HL-60 (cell line): ENCODE data around the gene EGFLAM.

Experiments
- DNase-seq, 2 experiments: peaks; one replicate each; pipeline ENCODE4 v3.0.0-alpha.2; 2010 to 2020; ENCODE audit warnings: low read depth in 1 of 2, low spot score in 1 of 2
- H3K27ac ChIP-seq: fragments of 250-450 bp; sonication (Bioruptor Pico); replicated peaks from 2 replicates; pipeline ENCODE4 v1.5.1; 2020; ENCODE audit warnings: mild to moderate bottlenecking, moderate library complexity
- H3K27me3 ChIP-seq: fragments of 250-450 bp; sonication (Bioruptor Pico); 2 replicates; pipeline ENCODE4 v1.5.1; 2021; ENCODE audit warnings: mild to moderate bottlenecking, moderate library complexity; ENCODE audit not compliant: insufficient read depth, poor library complexity, severe bottlenecking
- H3K4me3 ChIP-seq: replicated peaks from 2 replicates; pipeline ENCODE4 v1.5.1; 2011; ENCODE audit warnings: mild to moderate bottlenecking, control low read depth, low read length; ENCODE audit not compliant: insufficient read depth
- GABPA ChIP-seq: IDR thresholded peaks from 2 replicates; pipeline ENCODE4 v1.6.1; 2012; ENCODE audit warnings: low read depth
- POLR2AphosphoS5 ChIP-seq: IDR thresholded peaks from 2 replicates; pipeline ENCODE4 v1.6.1; 2012; ENCODE audit warnings: low read depth
- SPI1 ChIP-seq: IDR thresholded peaks from 2 replicates; pipeline ENCODE4 v1.6.1; 2012; ENCODE audit warnings: low read depth, mild to moderate bottlenecking, borderline replicate concordance
- TF ChIP-seq, protein P1 (sequence below): IDR thresholded peaks from one replicate; pipeline ENCODE4 v1.5.1; 2011; ENCODE audit warnings: low read length, control low read depth, inconsistent platforms; ENCODE audit not compliant: insufficient read depth
- TF ChIP-seq, protein P2 (sequence below): IDR thresholded peaks from 2 replicates; pipeline ENCODE4 v1.6.1; 2012; ENCODE audit warnings: low read depth; ENCODE audit not compliant: insufficient replicate concordance

EGFLAM gene

DNA sequence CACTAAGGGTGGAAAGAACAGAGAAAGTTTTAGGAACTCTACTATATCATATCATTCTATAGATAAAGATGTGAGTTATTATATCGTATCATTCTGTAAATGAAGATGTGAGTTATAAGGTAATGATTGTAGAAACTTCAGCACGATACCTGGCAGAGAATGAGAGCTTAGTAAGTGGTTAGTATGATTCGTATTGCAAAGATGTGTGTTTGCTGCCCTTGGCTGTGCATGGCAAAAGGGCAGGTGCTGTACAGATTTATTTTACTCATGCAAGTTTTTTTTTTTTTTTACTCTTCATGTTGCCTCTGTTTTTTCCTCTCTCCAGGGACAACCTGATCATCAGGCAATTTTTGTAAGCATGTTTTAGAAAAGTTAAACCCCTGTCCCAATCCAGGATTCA is 83.3 kb downstream of the EGFLAM start:
- H3K27me3 ChIP-seq, result no peaks in the 10 kb centered on the region
- H3K27ac ChIP-seq, result no peak overlapping the region
- DNase-seq, result no peak
- no peak for TF ChIP-seq GABPA
- TF ChIP-seq, protein P1, sequence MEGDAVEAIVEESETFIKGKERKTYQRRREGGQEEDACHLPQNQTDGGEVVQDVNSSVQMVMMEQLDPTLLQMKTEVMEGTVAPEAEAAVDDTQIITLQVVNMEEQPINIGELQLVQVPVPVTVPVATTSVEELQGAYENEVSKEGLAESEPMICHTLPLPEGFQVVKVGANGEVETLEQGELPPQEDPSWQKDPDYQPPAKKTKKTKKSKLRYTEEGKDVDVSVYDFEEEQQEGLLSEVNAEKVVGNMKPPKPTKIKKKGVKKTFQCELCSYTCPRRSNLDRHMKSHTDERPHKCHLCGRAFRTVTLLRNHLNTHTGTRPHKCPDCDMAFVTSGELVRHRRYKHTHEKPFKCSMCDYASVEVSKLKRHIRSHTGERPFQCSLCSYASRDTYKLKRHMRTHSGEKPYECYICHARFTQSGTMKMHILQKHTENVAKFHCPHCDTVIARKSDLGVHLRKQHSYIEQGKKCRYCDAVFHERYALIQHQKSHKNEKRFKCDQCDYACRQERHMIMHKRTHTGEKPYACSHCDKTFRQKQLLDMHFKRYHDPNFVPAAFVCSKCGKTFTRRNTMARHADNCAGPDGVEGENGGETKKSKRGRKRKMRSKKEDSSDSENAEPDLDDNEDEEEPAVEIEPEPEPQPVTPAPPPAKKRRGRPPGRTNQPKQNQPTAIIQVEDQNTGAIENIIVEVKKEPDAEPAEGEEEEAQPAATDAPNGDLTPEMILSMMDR, result no peak
- TF ChIP-seq POLR2AphosphoS5, result no peak
- no peak for TF ChIP-seq SPI1
- TF ChIP-seq, protein P2, sequence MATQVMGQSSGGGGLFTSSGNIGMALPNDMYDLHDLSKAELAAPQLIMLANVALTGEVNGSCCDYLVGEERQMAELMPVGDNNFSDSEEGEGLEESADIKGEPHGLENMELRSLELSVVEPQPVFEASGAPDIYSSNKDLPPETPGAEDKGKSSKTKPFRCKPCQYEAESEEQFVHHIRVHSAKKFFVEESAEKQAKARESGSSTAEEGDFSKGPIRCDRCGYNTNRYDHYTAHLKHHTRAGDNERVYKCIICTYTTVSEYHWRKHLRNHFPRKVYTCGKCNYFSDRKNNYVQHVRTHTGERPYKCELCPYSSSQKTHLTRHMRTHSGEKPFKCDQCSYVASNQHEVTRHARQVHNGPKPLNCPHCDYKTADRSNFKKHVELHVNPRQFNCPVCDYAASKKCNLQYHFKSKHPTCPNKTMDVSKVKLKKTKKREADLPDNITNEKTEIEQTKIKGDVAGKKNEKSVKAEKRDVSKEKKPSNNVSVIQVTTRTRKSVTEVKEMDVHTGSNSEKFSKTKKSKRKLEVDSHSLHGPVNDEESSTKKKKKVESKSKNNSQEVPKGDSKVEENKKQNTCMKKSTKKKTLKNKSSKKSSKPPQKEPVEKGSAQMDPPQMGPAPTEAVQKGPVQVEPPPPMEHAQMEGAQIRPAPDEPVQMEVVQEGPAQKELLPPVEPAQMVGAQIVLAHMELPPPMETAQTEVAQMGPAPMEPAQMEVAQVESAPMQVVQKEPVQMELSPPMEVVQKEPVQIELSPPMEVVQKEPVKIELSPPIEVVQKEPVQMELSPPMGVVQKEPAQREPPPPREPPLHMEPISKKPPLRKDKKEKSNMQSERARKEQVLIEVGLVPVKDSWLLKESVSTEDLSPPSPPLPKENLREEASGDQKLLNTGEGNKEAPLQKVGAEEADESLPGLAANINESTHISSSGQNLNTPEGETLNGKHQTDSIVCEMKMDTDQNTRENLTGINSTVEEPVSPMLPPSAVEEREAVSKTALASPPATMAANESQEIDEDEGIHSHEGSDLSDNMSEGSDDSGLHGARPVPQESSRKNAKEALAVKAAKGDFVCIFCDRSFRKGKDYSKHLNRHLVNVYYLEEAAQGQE, result no peak
- H3K4me3 ChIP-seq, result no peak overlapping the region

DNA sequence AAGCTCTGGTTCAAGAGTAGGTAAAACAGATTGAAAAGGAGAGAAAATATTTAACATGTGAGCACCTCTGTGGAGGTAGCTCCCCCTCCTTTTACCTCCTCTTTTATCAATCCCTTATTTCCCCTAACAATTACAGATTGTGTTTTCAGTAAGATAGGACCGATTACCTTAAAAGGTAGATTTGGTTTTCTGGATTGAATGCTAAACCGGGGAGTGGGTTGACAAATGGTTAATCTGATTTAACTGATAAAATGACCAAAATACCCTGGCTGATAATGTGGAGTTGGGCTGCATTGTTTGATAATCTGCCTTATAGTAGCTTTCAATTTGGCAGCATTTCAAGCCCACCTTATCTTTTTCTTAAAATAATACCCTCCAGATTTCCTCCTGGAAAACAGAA is 83.9 kb downstream of the EGFLAM start:
- TF ChIP-seq POLR2AphosphoS5, result no peak
- TF ChIP-seq, protein P2, result no peak
- no peak for TF ChIP-seq GABPA
- no peak for TF ChIP-seq SPI1
- no peak overlapping the region for H3K4me3 ChIP-seq
- DNase-seq, result no peak
- no peaks in the 10 kb centered on the region for H3K27me3 ChIP-seq
- no peak overlapping the region for H3K27ac ChIP-seq

DNA sequence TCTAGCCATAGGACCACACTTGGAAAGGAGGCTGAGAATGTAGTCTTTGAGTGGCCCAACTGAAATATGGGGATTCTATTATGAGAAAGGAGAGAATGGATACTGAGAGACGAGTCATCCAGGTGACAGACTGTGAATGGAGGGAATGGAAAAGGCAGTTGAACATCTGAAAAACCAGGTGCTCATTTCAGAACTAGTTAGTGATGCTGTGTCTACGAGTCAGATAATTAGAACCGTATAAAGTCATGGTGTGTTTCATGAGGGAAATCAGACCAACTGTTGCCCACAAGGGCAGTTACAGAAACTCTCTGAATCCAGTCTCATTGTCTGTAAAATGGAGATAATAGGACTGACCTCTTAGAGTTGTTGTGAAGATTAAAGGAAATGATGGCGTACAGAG is 86.5 kb downstream of the EGFLAM start:
- H3K27me3 ChIP-seq, result no peaks in the 10 kb centered on the region
- H3K4me3 ChIP-seq, result no peak overlapping the region
- no peak overlapping the region for H3K27ac ChIP-seq
- TF ChIP-seq POLR2AphosphoS5 (no peak), GABPA (no peak), SPI1 (no peak)
- TF ChIP-seq, protein P1, result no peak
- TF ChIP-seq, protein P2, result no peak
- DNase-seq, result no peak
